WERI-Rb-1 (cell line): ENCODE data around the gene ZNF784.

ENCODE experiments used
- DNase-seq: peaks from one replicate; pipeline ENCODE4 v3.0.0-alpha.2; 2020
- H3K27ac ChIP-seq: fragments of 250-450 bp; sonication (Bioruptor Pico); 2 replicates; pipeline ENCODE4 v1.5.1; 2020; ENCODE audit warnings: mild to moderate bottlenecking, moderate library complexity
- H3K27me3 ChIP-seq: fragments of 250-450 bp; sonication (Bioruptor Pico); 2 replicates; pipeline ENCODE4 v1.5.1; 2021; ENCODE audit warnings: mild to moderate bottlenecking, low read depth, moderate library complexity; ENCODE audit not compliant: insufficient read depth, severe bottlenecking
- H3K36me3 ChIP-seq: fragments of 250-450 bp; sonication (Bioruptor Pico); 2 replicates; pipeline ENCODE4 v1.5.1; 2020; ENCODE audit warnings: mild to moderate bottlenecking, moderate library complexity
- H3K4me3 ChIP-seq: 2 replicates; pipeline ENCODE4 v1.5.1; 2011; ENCODE audit warnings: low read depth, mild to moderate bottlenecking, control low read depth, low read length
- H3K9me3 ChIP-seq: fragments of 250-450 bp; sonication (Bioruptor Pico); 2 replicates; pipeline ENCODE4 v1.5.1; 2021; ENCODE audit warnings: mild to moderate bottlenecking, moderate library complexity; ENCODE audit not compliant: severe bottlenecking
- CTCF ChIP-seq: IDR thresholded peaks from 2 replicates; pipeline ENCODE4 v1.5.1; 2011; ENCODE audit warnings: low read depth, mild to moderate bottlenecking, control low read depth, inconsistent platforms, low read length

The ZNF784 gene

GRCh38 chr19:55635334-55635717 lies 11.0 kb upstream of the ZNF784 start:
- peak overlapping the region; percentile 67 for H3K4me3 ChIP-seq
- H3K27me3 ChIP-seq, result no peaks in the 10 kb centered on the region
- no peak for DNase-seq
- no peak for TF ChIP-seq CTCF
- no peaks in the 10 kb centered on the region for H3K9me3 ChIP-seq
- 0 out of 2 replicates have a peak, but pooled peaks cover 4% of the 10 kb centered on the region for H3K36me3 ChIP-seq
- peak overlapping the region; percentile 72 for H3K27ac ChIP-seq

- Histone ChIP-seq H3K27ac (no peak overlapping the region; the same call in 1 of the 2 replicates), H3K4me3 (no peak overlapping the region), H3K36me3 (0 out of 2 replicates have a peak, but pooled peaks cover 4% of the 10 kb centered on the region), H3K9me3 (no peaks in the 10 kb centered on the region), H3K27me3 (no peaks in the 10 kb centered on the region)
- DNase-seq, result no peak
- no peak for TF ChIP-seq CTCF
Observed at GRCh38 chr19:55633861-55634260, 9.5 kb upstream of the ZNF784 start.

GRCh38 chr19:55632463-55632834 lies 8.1 kb upstream of the ZNF784 start:
- Histone ChIP-seq H3K27ac (no peak overlapping the region; the same call in 1 of the 2 replicates), H3K36me3 (no peaks in the 10 kb centered on the region), H3K4me3 (no peak overlapping the region), H3K27me3 (no peaks in the 10 kb centered on the region), H3K9me3 (no peaks in the 10 kb centered on the region)
- TF ChIP-seq CTCF, result peak; percentile 55
- peak; percentile 93 for DNase-seq

- H3K27me3 ChIP-seq, result no peaks in the 10 kb centered on the region
- H3K27ac ChIP-seq, result no peak overlapping the region
- peaks cover 3% of the 10 kb centered on the region for H3K36me3 ChIP-seq
- H3K9me3 ChIP-seq, result peaks cover 3% of the 10 kb centered on the region
- no peak for TF ChIP-seq CTCF
- H3K4me3 ChIP-seq, result no peak overlapping the region
- DNase-seq, result no peak
Observed at GRCh38 chr19:55626350-55626749, 2.0 kb upstream of the ZNF784 start.

GRCh38 chr19:55625004-55625326 lies 599 bp upstream of the ZNF784 start:
- H3K9me3 ChIP-seq, result peaks cover 3% of the 10 kb centered on the region
- H3K4me3 ChIP-seq, result peak overlapping the region; percentile 58
- no peak for DNase-seq
- peaks cover 10% of the 10 kb centered on the region for H3K36me3 ChIP-seq
- H3K27me3 ChIP-seq, result no peaks in the 10 kb centered on the region
- no peak for TF ChIP-seq CTCF
- H3K27ac ChIP-seq, result peak overlapping the region; percentile 91

- peak overlapping the region; percentile 36; the same call in 1 of the 2 replicates for H3K27ac ChIP-seq
- peaks cover 3% of the 10 kb centered on the region for H3K9me3 ChIP-seq
- peak overlapping the region; percentile 2; the same call in 1 of the 2 replicates for H3K4me3 ChIP-seq
- no peak for DNase-seq
- TF ChIP-seq CTCF, result no peak
- no peaks in the 10 kb centered on the region for H3K27me3 ChIP-seq
- peaks cover 10% of the 10 kb centered on the region for H3K36me3 ChIP-seq
Observed at GRCh38 chr19:55623561-55623960, 805 bp downstream of the ZNF784 start.
